ENCODE measurements around the gene KMT5C.

Gene KMT5C

GRCh38 chr19:55382522-55383054 lies 42.9 kb downstream of the KMT5C start (continued):
- TF ChIP-seq PRDM10 (tag by site-specific recombination; IDR thresholded peaks at IDR 0.05) (no peak), ZNF121 (tag by site-specific recombination; IDR thresholded peaks at IDR 0.05) (no peak), KLF7 (tag by site-specific recombination; IDR thresholded peaks at IDR 0.05; ENCODE audit: borderline replicate concordance) (no peak), KLF10 (tag by site-specific recombination; IDR thresholded peaks at IDR 0.05) (no peak), ZNF138 (tag by site-specific recombination; IDR thresholded peaks at IDR 0.05; ENCODE audit: borderline replicate concordance) (no peak), BCL6B (tag by site-specific recombination; IDR thresholded peaks at IDR 0.05) (no peak), EGR2 (tag by site-specific recombination; IDR thresholded peaks at IDR 0.05; ENCODE audit: low read depth) (no peak), ZSCAN4 (tag by site-specific recombination; IDR thresholded peaks at IDR 0.05) (no peak), INSM2 (tag by site-specific recombination; IDR thresholded peaks at IDR 0.05) (no peak), ZNF133 (tag by site-specific recombination; IDR thresholded peaks at IDR 0.05) (peak; percentile 98), ZNF843 (tag by site-specific recombination; IDR thresholded peaks at IDR 0.05) (no peak)

- Histone ChIP-seq H3K4me1 (ENCODE audit: control insufficient read depth, insufficient read depth, low read length) (peaks cover 15% of the 10 kb centered on the region), H3K27ac (ENCODE audit: extremely low read depth, low read depth, low read length) (no peak overlapping the region; the same call in 1 of the 2 replicates), H3K36me3 (ENCODE audit: control insufficient read depth in 2 of 2, insufficient read depth in 1 of 2, low read length in 2 of 2) (peaks cover 3 to 23% of the 10 kb centered on the region in 2 experiments; a peak in 2 of 3 replicates), H3K9me3 (ENCODE audit: control insufficient read depth, insufficient read depth, low read depth, low read length) (no peaks in the 10 kb centered on the region), H3K4me3 (ENCODE audit: low read depth, low read length) (peak overlapping the region; percentile 25)
- TF ChIP-seq HIC1 (tag by site-specific recombination; IDR thresholded peaks at IDR 0.05) (no peak), BCL11B (tag by site-specific recombination; IDR thresholded peaks at IDR 0.05; ENCODE audit: low read depth) (no peak)
- POLR2A ChIA-PET, result interaction anchor here (0.6 to 2.0 kb wide), 8 partner anchors 11 to 241 kb away, joined by 3 to 15 read pairs (median 4); partner anchors contain the start of genes KMT5C, UBE2S and ZNF784
- CTCF ChIA-PET, result interaction anchor here (0.6 to 3.2 kb wide), 9 partner anchors 56 to 295 kb away, joined by 3 to 23 read pairs (median 4); no protein-coding TSS in a partner anchor
Observed at GRCh38 chr19:55383279-55384130, 43.8 kb downstream of the KMT5C start.
